Keratinocyte (primary cell): ENCODE measurements around the gene HOXA11. TPM values are rescaled to one million over a fixed set of nuclear protein-coding genes. Genes with fewer than 3 reads are reported as not detected.

Experiments used
- DNase-seq: peaks from one replicate; pipeline ENCODE4 v3.0.0-alpha.2; 2011; ENCODE audit warnings: low read depth, missing footprints, low spot score
- FAIRE-seq: peaks from 2 replicates; lab custom pipeline; 2011; peaks lifted over from hg19 to GRCh38; lab: Jason Lieb, UNC
- H2AFZ ChIP-seq: 2 replicates; pipeline ENCODE4 v1.6.0; 2012; ENCODE audit warnings: low read length, control low read depth, inconsistent platforms; ENCODE audit not compliant: control insufficient read depth
- H3K27ac ChIP-seq: 2 replicates; pipeline ENCODE4 v1.5.1; 2011; ENCODE audit warnings: low read length; ENCODE audit not compliant: control insufficient read depth, insufficient read depth
- H3K27me3 ChIP-seq: 3 replicates; pipeline ENCODE4 v1.6.0; 2011; ENCODE audit warnings: low read length; ENCODE audit not compliant: control insufficient read depth, insufficient read depth; ENCODE audit errors: extremely low read depth
- H3K36me3 ChIP-seq, 2 experiments: 2 replicates in 1 of 2; 3 replicates in 1 of 2; pipeline ENCODE4 v1.5.1; 2011; ENCODE audit warnings: low read length in 2 of 2, mild to moderate bottlenecking in 1 of 2; ENCODE audit not compliant: control insufficient read depth in 2 of 2, insufficient read depth in 2 of 2; ENCODE audit errors: extremely low read depth in 1 of 2
- H3K4me1 ChIP-seq: 3 replicates; pipeline ENCODE4 v1.5.1; 2011; ENCODE audit warnings: low read length; ENCODE audit not compliant: control insufficient read depth, insufficient read depth; ENCODE audit errors: extremely low read depth
- H3K4me2 ChIP-seq: 3 replicates; pipeline ENCODE4 v1.6.0; 2011; ENCODE audit warnings: low read depth, low read length; ENCODE audit not compliant: control insufficient read depth, insufficient read depth; ENCODE audit errors: extremely low read depth
- H3K4me3 ChIP-seq, 3 experiments: fragments of 200-600 bp in 1 of 3; sonication (generic) in 1 of 3; 2 replicates in 2 of 3; 3 replicates in 1 of 3; pipeline ENCODE4 v1.5.1; 2011 to 2016; ENCODE audit warnings: low read length in 3 of 3, mild to moderate bottlenecking in 3 of 3, control low read depth in 2 of 3, inconsistent platforms in 1 of 3, low read depth in 1 of 3, mixed read lengths in 1 of 3, mixed run types in 1 of 3, moderate library complexity in 1 of 3; ENCODE audit not compliant: control insufficient read depth in 2 of 3, insufficient read depth in 2 of 3; ENCODE audit errors: extremely low read depth in 1 of 3
- H3K79me2 ChIP-seq: 2 replicates; pipeline ENCODE4 v1.6.0; 2012; ENCODE audit warnings: low read length; ENCODE audit not compliant: control insufficient read depth, insufficient read depth
- H3K9ac ChIP-seq: 3 replicates; pipeline ENCODE4 v1.6.0; 2011; ENCODE audit warnings: low read length; ENCODE audit not compliant: control insufficient read depth, insufficient read depth; ENCODE audit errors: extremely low read depth
- H3K9me1 ChIP-seq: 3 replicates; pipeline ENCODE4 v1.6.0; 2011; ENCODE audit warnings: low read length; ENCODE audit not compliant: control insufficient read depth, insufficient read depth; ENCODE audit errors: extremely low read depth
- H3K9me3 ChIP-seq: 2 replicates; pipeline ENCODE4 v1.5.1; 2012; ENCODE audit warnings: low read depth, low read length; ENCODE audit not compliant: control insufficient read depth
- H4K20me1 ChIP-seq: 3 replicates; pipeline ENCODE4 v1.6.0; 2011; ENCODE audit warnings: low read length; ENCODE audit not compliant: control insufficient read depth, insufficient read depth; ENCODE audit errors: extremely low read depth
- CTCF ChIP-seq, 3 experiments: IDR thresholded peaks in 1 of 3; conservative IDR thresholded peaks in 1 of 3; optimal IDR thresholded peaks in 1 of 3; 2 replicates in 2 of 3; 3 replicates in 1 of 3; pipeline versions ENCODE3 to v1.5.1; 2011; ENCODE audit warnings: low read length in 3 of 3, mild to moderate bottlenecking in 3 of 3, moderate library complexity in 2 of 3, control low read depth in 1 of 3, inconsistent platforms in 1 of 3; ENCODE audit not compliant: insufficient read depth in 2 of 3; ENCODE audit errors: extremely low read depth in 1 of 3
- EZH2 ChIP-seq: IDR thresholded peaks from one replicate; pipeline ENCODE4 v1.6.1; 2012; ENCODE audit warnings: inconsistent platforms, mild to moderate bottlenecking, low read length, moderate library complexity
- dilution Hi-C: fragments of 300-500 bp; cut with MboI; formaldehyde crosslinking; loops from one replicate; pipeline ENCODE4 v1.7.0; 2020; ENCODE audit warnings: low sequenced_read_pairs; ENCODE audit not compliant: extremely low pct_ligation_motif_present
- polyA plus RNA-seq, 5 experiments: library from polyadenylated mRNA; depleted of rRNA in 3 of 5; stranded (reverse) in 3 of 5; stranded (forward) in 1 of 5; unstranded in 1 of 5; fragments of >200 nt; gene quantifications; 1 replicate in 1 of 5; 2 replicates in 3 of 5; 3 replicates in 1 of 5; pipeline versions ENCODE4 v1.2.1 to v1.2.3, GENCODE V29; 2011 to 2012; ENCODE audit warnings: missing spikeins in 2 of 5, low read depth in 1 of 5, low replicate concordance in 1 of 5

HOXA11 gene
- polyA plus RNA-seq, 1 donor (not counting 4 experiments of a cell fraction or from before 2014, with no cell fraction given) = 0.07 TPM

DNA sequence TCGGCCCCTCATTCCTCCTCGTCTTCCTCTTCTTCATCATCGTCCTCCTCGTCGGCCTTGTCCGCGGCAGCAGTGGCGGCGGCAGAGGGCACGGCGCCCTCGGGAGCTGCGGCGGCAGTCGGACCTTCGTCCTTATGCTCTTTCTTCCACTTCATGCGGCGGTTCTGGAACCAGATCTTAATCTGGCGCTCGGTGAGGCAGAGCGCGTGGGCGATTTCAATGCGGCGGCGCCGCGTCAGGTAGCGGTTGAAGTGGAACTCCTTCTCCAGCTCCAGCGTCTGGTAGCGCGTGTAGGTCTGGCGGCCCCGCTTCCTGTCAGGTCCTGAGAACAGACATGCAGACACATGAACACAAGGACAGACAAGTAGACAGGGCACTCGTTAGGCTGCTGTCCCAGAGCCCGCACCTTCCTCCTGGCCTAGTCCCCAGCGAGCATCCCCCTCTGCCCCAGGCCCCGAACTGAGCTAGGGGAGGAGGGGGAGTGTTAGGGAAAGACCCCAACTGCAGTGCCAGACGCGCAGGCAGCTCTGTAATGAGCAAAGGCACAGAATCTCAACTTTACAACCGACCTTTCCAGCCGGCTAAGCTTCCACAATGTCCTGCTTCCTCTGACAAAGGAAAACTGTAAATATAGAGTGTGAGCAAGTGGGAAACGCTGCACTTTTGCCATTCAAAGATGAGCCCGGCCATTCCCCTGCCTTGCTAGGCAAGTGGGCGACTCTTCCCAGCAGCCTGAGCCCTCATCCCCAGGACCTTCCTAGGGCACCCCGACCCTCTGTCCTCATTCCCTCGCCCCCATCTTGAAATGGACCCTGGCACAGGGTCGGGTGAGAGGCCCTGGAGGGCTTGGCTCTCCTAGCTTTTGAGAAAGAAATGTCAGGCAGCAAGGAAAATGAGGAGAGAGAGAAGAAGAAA is 29.9 kb downstream of the HOXA11 start:
- TF ChIP-seq EZH2 (no peak), CTCF (optimal IDR thresholded peaks at IDR 0.05 in 1 of 3, IDR thresholded peaks at IDR 0.05 in 1 of 3, conservative IDR thresholded peaks at IDR 0.05 in 1 of 3; ENCODE audit: extremely low read depth in 1 of 3, insufficient read depth in 2 of 3, low read length in 3 of 3) (no peak)
- dilution Hi-C loops = no loop called here
- peak overlapping the region; percentile 54 for H2AFZ ChIP-seq
- peak; percentile 69 for FAIRE-seq
- no peaks in the 10 kb centered on the region for H3K9me3 ChIP-seq
- DNase-seq = no peak
- no peaks in the 10 kb centered on the region for H4K20me1 ChIP-seq
- H3K27me3 ChIP-seq = no peaks in the 10 kb centered on the region
- peaks cover 53% of the 10 kb centered on the region for H3K79me2 ChIP-seq
- H3K9me1 ChIP-seq = no peaks in the 10 kb centered on the region
- H3K4me1 ChIP-seq = peaks cover 75% of the 10 kb centered on the region
- peak overlapping the region; percentile 98 for H3K4me2 ChIP-seq
- peak overlapping the region; percentile 55 to 94 (median 73) for H3K4me3 ChIP-seq
- H3K36me3 ChIP-seq = no peaks in the 10 kb centered on the region
- peak overlapping the region; percentile 87 for H3K27ac ChIP-seq
- H3K9ac ChIP-seq = peak overlapping the region; percentile 90

- H3K4me2 ChIP-seq = peak overlapping the region; percentile 98
- peak overlapping the region; percentile 87 for H3K27ac ChIP-seq
Measured at GRCh38 chr7:27154369-27154768, 30.7 kb downstream of the HOXA11 start.

More at GRCh38 chr7:27154369-27154768, 30.7 kb downstream of the HOXA11 start:
- no peak for DNase-seq
- Histone ChIP-seq H3K9me3 (no peaks in the 10 kb centered on the region), H3K4me1 (peaks cover 69% of the 10 kb centered on the region), H3K79me2 (peaks cover 59% of the 10 kb centered on the region), H2AFZ (no peak overlapping the region), H3K27me3 (no peaks in the 10 kb centered on the region), H3K9me1 (no peaks in the 10 kb centered on the region), H3K4me3 (peak overlapping the region in 2 of 3 experiments; percentile 73 to 94), H3K36me3 (no peaks in the 10 kb centered on the region), H3K9ac (peak overlapping the region; percentile 90), H4K20me1 (no peaks in the 10 kb centered on the region)
- FAIRE-seq = no peak
- TF ChIP-seq CTCF (optimal IDR thresholded peaks at IDR 0.05 in 1 of 3, IDR thresholded peaks at IDR 0.05 in 1 of 3, conservative IDR thresholded peaks at IDR 0.05 in 1 of 3; ENCODE audit: extremely low read depth in 1 of 3, insufficient read depth in 2 of 3, low read length in 3 of 3) (no peak), EZH2 (no peak)
- dilution Hi-C loops = no loop called here
